Activated CD8-positive, alpha-beta memory T cell treated with anti-CD3 and anti-CD28 coated beads for 48 hours (primary cell): Measurements from ENCODE around the gene MAP3K15.

Experiments
- DNase-seq, 3 experiments: peaks; one replicate each; pipeline ENCODE4 v3.0.0-alpha.2; 2020; ENCODE audit warnings: low read depth in 2 of 3, low spot score in 2 of 3

MAP3K15 gene

DNA sequence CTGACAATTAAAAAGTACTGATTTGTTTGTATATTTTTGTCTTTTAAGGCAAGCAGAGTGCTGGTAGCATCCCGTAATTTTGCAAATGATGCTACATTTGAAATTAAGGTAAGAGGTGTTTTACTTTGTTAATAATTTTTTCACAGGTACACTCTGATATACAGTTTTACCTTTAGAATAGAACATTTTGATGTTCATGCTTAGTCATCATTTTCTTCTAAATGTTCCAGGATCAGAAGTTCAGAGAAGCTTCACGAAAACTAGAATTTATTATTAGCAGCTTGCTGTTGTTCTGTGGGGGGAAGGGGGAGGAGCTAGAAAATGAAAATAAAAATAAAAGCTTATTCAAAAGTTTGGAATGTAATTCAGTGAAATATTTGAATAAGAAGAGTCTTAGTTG lies 166.0 kb downstream of the MAP3K15 start:
- no peak for DNase-seq

GRCh38 chrX:19347916-19348315 lies 167.4 kb downstream of the MAP3K15 start:
- no peak for DNase-seq

- DNase-seq: no peak
Measured at GRCh38 chrX:19344661-19345060, 170.6 kb downstream of the MAP3K15 start.

DNA sequence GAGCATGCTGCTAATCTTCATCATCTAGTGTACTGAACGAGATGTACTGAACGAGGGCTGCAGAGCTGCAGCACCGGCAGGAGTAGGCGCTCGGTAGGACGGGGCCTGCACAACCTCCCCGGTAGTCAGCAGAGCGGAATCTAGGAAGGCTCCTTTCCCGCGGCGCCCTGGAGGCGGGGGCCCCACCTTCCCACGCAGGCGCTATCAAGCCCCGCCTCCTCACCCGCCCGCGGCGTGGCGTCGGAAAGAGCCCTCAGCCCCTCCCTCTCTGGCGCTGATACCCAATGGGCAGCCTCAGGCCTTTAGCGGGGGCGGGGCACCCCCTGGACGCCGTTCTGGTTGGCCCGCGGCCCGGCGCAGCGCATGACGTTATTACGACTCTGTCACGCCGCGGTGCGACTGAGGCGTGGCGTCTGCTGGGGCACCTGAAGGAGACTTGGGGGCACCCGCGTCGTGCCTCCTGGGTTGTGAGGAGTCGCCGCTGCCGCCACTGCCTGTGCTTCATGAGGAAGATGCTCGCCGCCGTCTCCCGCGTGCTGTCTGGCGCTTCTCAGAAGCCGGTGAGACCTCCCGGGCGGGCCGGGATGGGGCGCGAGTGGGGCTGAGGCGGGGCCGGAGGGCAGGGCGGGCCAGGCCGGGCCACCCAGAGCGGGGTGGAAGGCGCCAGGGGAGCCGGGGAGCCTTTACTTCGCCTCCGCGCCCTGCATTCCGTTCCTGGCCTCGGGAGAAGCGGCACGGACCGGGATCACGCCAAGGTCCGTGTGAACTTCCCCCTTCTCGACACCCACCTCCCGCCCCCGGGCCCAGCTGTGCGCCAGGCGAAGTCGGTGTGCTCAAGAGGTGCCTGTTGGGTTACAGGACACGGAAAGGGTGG lies 171.5 kb downstream of the MAP3K15 start, which contains the start of gene PDHA1:
TSS of gene PDHA1 (plus strand) at position 393 of the 874 bp plus-strand sequence. CDS start at position 504, 111 bp downstream.
- DNase-seq: peak; percentile 55 to 77 (median 64)

- no peak for DNase-seq
Measured at GRCh38 chrX:19343085-19343534, 172.2 kb downstream of the MAP3K15 start.

DNA sequence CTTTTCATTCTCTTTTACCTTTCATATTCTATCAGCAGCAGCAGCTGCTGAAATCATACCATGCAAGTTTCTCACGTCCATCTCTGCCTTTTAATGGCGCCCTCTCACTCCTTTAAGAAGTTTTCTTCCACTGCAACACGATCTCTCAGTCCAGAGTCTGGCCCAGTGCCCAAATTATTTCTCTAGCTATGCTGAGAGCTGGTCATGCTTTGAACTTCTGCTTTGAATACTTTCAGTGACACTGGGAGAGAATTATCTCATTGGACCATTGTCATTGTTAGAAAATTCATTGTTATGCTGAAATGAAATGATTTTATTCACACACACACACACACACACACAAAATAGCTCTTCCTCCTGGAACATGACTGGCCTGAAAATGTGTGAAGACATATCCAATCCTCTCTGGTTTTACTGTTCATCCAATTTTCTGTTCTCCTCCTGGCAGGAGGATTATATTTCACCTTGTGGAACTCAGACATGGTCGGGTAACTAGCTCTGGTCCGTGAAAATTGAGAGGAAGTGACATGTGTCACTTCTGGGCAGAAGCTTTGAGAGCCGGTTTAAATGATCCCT lies 172.9 kb downstream of the MAP3K15 start:
- no peak for DNase-seq

DNA sequence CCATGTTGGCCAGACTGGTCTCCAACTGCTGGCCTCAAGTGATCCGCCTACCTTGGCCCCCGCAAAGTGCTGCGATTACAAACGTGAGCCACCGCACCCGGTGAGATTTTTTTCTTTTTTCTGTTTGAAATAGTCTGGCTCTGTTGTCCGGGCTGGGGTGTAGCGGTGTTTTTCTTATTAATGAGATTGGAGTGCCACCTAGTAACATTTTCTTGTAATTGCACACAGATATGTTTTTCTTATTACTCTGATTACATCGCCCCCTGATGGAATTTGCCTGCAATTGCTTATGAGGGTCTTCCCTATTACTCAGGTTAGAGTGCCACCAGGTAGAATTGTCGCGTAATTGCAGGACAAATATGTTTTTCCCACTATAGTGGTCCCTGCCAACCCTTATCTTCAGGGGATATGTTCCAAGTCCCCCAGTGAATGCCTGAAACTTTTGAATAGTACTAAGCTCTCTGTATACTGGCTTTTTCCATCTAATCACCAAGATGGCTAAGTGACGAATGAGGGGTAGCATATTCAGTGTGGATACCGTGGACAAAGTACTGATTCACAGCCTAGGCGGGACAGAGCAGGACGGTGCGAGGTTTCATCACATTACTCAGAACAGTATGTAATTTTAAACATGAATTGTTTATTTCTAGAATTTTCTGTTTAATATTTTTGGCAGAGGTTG lies 180.2 kb downstream of the MAP3K15 start:
- no peak for DNase-seq

- DNase-seq: no peak
Measured at GRCh38 chrX:19332983-19333382, 182.3 kb downstream of the MAP3K15 start.

GRCh38 chrX:19331831-19332230 lies 183.5 kb downstream of the MAP3K15 start:
- no peak for DNase-seq

GRCh38 chrX:19326567-19326966 lies 188.7 kb downstream of the MAP3K15 start:
- no peak for DNase-seq
